Stimulated activated CD8-positive, alpha-beta memory T cell treated with anti-CD3 and anti-CD28 coated beads, Interleukin-15, amount 100 ng/mL, for 48 hours (primary cell): Measurements from ENCODE around the gene MEGF10.

Source experiments
- DNase-seq, 2 donors: peaks; one replicate each; pipeline ENCODE4 v3.0.0-alpha.2; 2020; ENCODE audit warnings: low read depth in 2 of 2

Gene MEGF10

GRCh38 chr5:127367946-127368465 lies 77.4 kb downstream of the MEGF10 start:
- DNase-seq: no peak

- no peak for DNase-seq
Observed at GRCh38 chr5:127369796-127370195, 79.2 kb downstream of the MEGF10 start.

- no peak for DNase-seq
Observed at GRCh38 chr5:127370631-127371030, 80.0 kb downstream of the MEGF10 start.

DNA sequence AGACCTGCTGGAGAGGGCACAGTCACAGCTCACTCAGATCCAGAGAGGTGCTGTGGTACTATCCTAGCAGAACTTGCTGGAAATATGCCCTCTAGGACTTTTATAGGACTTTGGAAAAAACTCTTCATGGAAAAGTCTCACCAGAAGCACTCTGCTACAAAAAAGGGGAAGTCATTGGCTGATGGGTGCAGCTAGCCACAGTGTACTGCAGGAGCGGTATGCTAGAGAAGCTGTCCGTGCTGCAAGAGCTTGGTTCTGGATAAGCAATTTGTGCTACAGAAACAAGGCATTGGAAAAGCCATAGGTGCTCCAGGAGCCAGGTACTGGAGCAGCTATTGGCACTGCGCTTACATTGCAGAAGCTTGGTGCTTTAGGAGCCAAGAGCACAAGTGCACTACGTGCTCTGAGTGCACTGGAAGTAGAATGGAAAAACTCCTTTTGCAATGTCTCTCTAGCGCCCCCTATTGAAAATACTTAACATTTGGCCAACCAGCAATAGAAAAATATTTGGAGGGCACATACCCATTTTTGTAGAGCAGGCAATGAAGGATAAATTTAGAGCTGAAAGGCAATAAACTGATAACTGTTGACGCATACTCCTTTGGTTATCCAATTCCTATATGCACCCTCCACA lies 83.4 kb downstream of the MEGF10 start:
- no peak for DNase-seq

- no peak for DNase-seq
Observed at GRCh38 chr5:127375124-127375523, 84.5 kb downstream of the MEGF10 start.

GRCh38 chr5:127375544-127376091 lies 85.0 kb downstream of the MEGF10 start:
- no peak for DNase-seq

DNA sequence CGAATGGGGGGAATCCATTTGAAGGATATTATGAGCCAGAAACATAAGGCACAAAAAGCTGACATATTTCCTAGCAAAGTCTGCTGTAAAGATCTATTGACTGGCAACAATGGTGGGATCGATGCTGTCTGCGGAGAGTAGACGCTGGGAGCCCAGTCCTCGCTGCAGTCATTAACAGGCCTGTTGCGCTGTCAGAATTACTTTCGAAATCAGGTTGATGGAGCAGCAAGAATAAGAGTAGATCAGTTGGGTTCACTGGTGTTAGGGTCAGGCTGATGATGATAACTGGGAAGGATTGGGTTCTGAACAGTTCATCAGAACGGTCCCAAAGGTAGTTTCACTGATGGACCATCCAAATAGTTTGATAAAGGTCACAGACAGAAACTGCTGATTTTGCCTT lies 87.1 kb downstream of the MEGF10 start:
- no peak for DNase-seq

- no peak for DNase-seq
Observed at GRCh38 chr5:127385936-127386335, 95.3 kb downstream of the MEGF10 start.

DNA sequence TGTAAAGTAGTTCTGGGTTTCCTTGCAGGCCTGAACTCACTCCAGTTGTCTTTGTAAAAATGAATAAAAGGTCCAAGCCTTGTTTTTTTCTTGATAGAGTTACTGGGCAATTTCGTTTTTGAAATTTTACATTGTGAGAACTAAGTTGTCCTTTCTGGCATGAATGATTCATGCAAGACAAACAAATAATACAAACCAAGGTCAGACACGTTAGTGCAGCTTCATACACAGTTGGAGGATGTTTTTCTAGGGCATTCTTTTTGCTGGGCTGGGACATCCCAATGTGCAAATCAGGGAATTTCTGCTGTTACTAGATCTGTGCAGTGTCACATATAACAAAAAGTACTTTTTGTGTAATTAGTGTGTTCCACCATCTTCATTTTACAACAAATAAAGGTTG lies 96.0 kb downstream of the MEGF10 start:
- DNase-seq: no peak

- no peak for DNase-seq
Observed at GRCh38 chr5:127389601-127390000, 99.0 kb downstream of the MEGF10 start.

GRCh38 chr5:127392762-127393161 lies 102.2 kb downstream of the MEGF10 start:
- DNase-seq: no peak

DNA sequence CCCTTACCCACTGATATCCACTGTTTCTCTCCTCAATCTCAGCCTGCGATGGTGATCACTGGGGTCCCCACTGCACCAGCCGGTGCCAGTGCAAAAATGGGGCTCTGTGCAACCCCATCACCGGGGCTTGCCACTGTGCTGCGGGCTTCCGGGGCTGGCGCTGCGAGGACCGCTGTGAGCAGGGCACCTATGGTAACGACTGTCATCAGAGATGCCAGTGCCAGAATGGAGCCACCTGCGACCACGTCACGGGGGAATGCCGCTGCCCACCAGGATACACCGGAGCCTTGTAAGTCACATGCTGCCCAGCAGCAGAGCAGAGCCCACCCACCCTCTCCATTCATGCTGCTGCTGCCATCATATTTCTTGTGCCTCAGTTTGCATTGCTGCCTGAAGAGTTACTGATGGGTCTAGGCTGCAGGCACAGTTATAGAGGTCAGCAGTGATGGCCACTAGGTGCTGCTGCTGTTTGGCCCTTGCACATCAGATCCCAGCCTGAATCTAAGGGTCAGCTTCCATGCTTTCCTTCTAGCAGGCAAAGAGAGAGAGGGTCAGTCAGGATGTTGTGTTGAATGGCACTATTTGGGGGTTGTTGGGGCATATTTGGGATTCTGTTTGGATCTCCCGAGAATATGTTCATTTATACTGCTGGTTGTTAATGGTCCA lies 106.0 kb downstream of the MEGF10 start:
- DNase-seq: no peak

- DNase-seq: no peak
Observed at GRCh38 chr5:127398508-127398907, 107.9 kb downstream of the MEGF10 start.

GRCh38 chr5:127399068-127399467 lies 108.5 kb downstream of the MEGF10 start:
- no peak for DNase-seq

DNA sequence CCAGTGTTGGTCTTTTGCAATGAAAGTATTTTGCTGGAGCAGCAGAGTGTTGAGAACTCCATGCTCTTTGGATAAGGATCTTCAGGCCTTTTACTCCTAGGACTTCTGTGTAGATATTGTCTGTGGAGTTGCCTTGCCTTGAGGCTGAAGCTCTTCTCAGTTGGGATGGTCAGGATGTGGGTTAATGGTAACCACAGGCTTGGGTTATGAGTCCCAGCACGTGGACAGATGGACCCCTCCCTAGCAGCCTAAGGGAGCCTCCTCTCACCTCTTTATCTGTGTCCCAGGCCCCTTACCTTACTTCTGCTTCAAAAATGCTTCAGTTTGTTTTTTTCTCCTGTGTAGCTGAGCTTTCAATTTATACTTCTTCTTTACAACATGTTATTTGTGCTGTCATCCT lies 109.9 kb downstream of the MEGF10 start:
- no peak for DNase-seq

DNA sequence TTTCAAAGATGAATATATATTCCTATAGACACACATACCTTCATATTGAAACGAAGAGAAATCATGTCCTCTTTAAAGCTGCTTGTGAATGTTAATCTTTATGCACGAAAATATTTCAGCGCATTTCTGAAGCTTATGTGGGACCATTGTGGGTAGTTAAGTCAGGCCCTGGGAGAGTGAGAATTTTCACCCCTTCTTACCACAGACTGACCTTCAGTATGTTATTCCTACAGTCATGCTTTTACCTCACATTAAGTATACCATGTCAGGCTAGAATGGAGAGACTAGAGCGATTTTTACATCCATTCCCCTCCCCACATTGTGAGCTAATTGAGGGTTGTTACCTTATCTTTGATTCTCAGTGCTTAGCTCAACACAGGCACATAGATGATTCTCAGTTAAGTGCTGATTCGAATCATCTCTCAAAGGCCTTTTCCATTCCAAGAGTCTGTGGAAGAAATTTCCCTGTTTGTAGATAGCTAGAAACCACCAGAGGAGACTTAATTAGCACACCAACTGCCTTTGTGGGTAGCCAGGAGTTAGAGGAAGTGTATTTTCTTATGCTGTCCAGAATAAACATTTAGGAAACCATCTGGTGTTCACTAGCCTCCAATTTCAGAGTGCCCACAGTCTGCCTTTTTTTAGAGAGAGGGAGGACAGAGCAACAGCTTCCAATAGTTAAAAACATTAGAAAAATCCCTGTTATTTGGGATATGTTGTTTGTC lies 110.5 kb downstream of the MEGF10 start:
- no peak for DNase-seq

GRCh38 chr5:127402361-127402760 lies 111.8 kb downstream of the MEGF10 start:
- no peak for DNase-seq

- DNase-seq: no peak
Observed at GRCh38 chr5:127404190-127404589, 113.6 kb downstream of the MEGF10 start.

DNA sequence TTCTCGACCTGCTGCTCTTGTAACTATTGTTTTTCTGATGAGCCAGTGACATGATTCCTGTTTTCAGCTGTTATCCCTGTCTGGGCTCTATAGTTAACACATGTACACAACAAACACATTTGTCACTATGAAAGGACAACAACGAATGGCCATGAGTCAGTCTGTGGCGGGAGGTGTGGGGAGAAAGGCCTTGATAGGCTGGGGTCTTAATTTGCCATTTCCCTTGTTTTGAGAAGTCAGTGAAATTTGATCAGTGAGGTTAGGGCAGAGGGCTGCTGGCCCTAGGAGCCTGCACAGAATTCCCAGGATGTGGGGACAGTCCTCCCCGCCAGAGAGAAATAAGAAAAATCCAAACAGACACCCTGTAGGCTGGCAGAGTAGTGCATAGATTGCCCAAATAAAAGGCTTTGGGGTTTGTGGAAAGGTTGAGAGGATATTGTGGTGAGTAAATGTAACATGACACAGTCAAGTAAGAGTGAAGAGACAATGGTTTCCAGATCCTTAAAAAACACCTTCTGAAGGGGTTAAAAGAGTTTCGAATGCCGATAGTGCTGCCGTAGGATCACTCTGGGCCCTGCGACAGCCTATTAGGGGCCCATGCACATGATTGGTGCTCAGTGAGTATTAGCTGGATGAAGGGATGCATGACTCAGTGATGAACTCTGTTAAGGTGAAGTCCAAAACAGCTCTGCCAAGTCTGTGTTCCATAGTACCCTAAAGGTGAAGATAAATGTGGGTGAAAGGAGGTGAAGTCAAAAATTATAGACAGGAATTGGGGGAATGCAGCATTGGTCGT lies 115.9 kb downstream of the MEGF10 start:
- DNase-seq: no peak

GRCh38 chr5:127409246-127409917 lies 118.8 kb downstream of the MEGF10 start:
- DNase-seq: no peak
